ENCODE data around the gene CHAD.

- TF ChIP-seq CTCF (IDR thresholded peaks at IDR 0.05) (no peak), POLR2A (IDR thresholded peaks at IDR 0.05) (no peak)
These were observed 7.7 kb downstream of the CHAD start for GRCh38 chr17:50460831-50461526.

All from adrenal gland (tissue), 5 donors.